Measurements from ENCODE around the gene ZSWIM6.

GRCh38 chr5:61303346-61303745 is 28.7 kb upstream of the ZSWIM6 start:
- TF ChIP-seq EZH2 (IDR thresholded peaks at IDR 0.05), result no peak
- TF ChIP-seq POLR2AphosphoS5 (IDR thresholded peaks at IDR 0.05; ENCODE audit: borderline replicate concordance, low read depth, low read length), result no peak
- TF ChIP-seq FOXP2 (optimal IDR thresholded peaks at IDR 0.05; ENCODE audit: control extremely low read depth, extremely low read length, insufficient read depth), result no peak

Data from SK-N-MC (cell line).